Caco-2 (cell line): Measurements from ENCODE around the gene MT1A. TPM values are rescaled to one million over a fixed set of nuclear protein-coding genes. Genes with fewer than 3 reads are reported as not detected.
"Not testable (repeated sequence)": the region's sequence is repeated elsewhere in the genome, so short reads cannot be mapped to it uniquely, and the experiment has no call there.

Experiments used
- BruUV-seq: library from RNA; stranded (reverse); fragments of 400-500 nt; replicated peaks from 2 replicates; lab custom pipeline; 2021; lab: Mats Ljungman, UMichigan
- CTCF ChIA-PET: fragments of 300-600 bp; sonication (Branson Sonifier 250); formaldehyde crosslinking; loops from one replicate; lab custom pipeline; 2022; ENCODE audit warnings: antibody characterized with exemption; lab: Charles Lee
- POLR2A ChIA-PET: fragments of 300-600 bp; sonication (Branson Sonifier 250); formaldehyde crosslinking; loops from one replicate; lab custom pipeline; 2022; ENCODE audit warnings: antibody characterized with exemption; lab: Charles Lee
- DNase-seq, 2 experiments: peaks; one replicate each; pipeline versions ENCODE4 v3.0.0 to v3.0.0-alpha.2; 2020 to 2022
- H3K27me3 ChIP-seq: replicated peaks from 2 replicates; pipeline ENCODE4 v1.6.0; 2011; ENCODE audit warnings: low read length; ENCODE audit not compliant: control insufficient read depth, insufficient read depth
- H3K36me3 ChIP-seq: 2 replicates; pipeline ENCODE4 v1.5.1; 2011; ENCODE audit warnings: low read length; ENCODE audit not compliant: control insufficient read depth, insufficient read depth
- H3K4me1 ChIP-seq: fragments of 250-450 bp; sonication (Bioruptor Pico); 2 replicates; pipeline ENCODE4 v1.5.1; 2020; ENCODE audit warnings: mild to moderate bottlenecking
- H3K4me3 ChIP-seq: 2 replicates; pipeline ENCODE4 v1.5.1; 2011; ENCODE audit warnings: low read depth, mild to moderate bottlenecking, control low read depth, low read length
- H3K9me3 ChIP-seq: fragments of 250-450 bp; sonication (Bioruptor Pico); 2 replicates; pipeline ENCODE4 v1.5.1; 2020; ENCODE audit warnings: mild to moderate bottlenecking, moderate library complexity
- H3K27ac Mint-ChIP-seq: one replicate; pipeline ENCODE4 v1.8.0; 2022; ENCODE audit warnings: mixed read lengths; ENCODE audit not compliant: unreplicated experiment
- H3K27me3 Mint-ChIP-seq: one replicate; pipeline ENCODE4 v1.8.0; 2022; ENCODE audit warnings: mixed read lengths; ENCODE audit not compliant: insufficient read depth, unreplicated experiment
- H3K36me3 Mint-ChIP-seq: one replicate; pipeline ENCODE4 v1.8.0; 2022; ENCODE audit warnings: mild to moderate bottlenecking, mixed read lengths; ENCODE audit not compliant: insufficient read depth, unreplicated experiment
- H3K4me1 Mint-ChIP-seq: one replicate; pipeline ENCODE4 v1.8.0; 2022; ENCODE audit warnings: low read depth, mixed read lengths; ENCODE audit not compliant: unreplicated experiment
- H3K4me3 Mint-ChIP-seq: one replicate; pipeline ENCODE4 v1.8.0; 2022; ENCODE audit warnings: mild to moderate bottlenecking, moderate library complexity, mixed read lengths; ENCODE audit not compliant: unreplicated experiment
- H3K9me3 Mint-ChIP-seq: one replicate; pipeline ENCODE4 v1.8.0; 2022; ENCODE audit warnings: mixed read lengths; ENCODE audit not compliant: unreplicated experiment
- intact Hi-C: fragments of 100-400 bp; cut with micrococcal nuclease; formaldehyde crosslinking; loops from one replicate; pipeline ENCODE4 v1.10.0; 2022; ENCODE audit not compliant: unreplicated experiment
- total RNA-seq: library from RNA; stranded (reverse); gene quantifications from 2 replicates; pipeline ENCODE4 v1.2.3, GENCODE V29; 2022
- TF ChIP-seq, protein P1 (sequence below), 2 experiments: fragments of 200-600 bp in 1 of 2; IDR thresholded peaks; 1 replicate in 1 of 2; 2 replicates in 1 of 2; pipeline versions ENCODE4 v1.5.1 to v1.8.0; 2011 to 2022; ENCODE audit warnings: antibody characterized with exemption in 1 of 2, control low read depth in 1 of 2, inconsistent platforms in 1 of 2, low read depth in 1 of 2, low read length in 1 of 2, mild to moderate bottlenecking in 1 of 2, moderate library complexity in 1 of 2; ENCODE audit not compliant: insufficient read depth in 1 of 2, severe bottlenecking in 1 of 2, unreplicated experiment in 1 of 2

MT1A gene
- total RNA-seq, 1 experiment from 2014 or later: 2.5 TPM

DNA sequence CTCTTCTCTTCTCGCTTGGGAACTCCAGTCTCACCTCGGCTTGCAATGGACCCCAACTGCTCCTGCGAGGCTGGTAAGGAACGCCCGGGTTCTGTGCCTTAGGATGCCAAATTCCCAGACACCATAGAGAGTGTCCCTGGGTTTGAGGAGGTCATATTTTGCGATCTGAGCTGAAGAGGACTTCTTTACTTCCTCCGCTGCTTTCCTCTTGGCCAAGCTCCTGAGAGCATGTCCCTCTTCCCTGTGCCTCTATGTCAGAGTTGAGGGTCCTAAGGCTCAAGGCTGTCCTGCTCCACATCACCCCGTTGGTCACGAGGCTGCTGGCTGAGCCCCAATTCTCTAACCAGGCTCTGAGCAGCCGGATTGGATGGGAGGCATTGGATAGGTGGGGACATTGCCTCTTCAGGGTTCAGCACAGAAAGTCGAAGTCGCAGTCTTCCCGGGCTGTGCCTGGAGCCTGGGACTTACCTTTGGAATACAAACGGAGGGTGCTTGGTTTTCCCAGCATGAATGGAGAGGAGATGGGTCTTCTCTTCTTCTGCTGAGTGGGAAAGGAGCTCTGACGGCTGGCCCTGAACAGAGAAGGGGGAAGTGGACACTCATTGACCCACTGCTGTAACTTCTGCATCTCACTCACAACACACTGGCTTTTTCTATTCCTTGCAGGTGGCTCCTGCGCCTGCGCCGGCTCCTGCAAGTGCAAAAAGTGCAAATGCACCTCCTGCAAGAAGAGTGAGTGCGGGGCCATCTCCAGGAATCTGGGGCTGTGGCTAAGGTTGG, 31.6 kb downstream of the MT1A start:
- Mint-ChIP-seq H3K36me3 (no peaks in the 10 kb centered on the region), H3K27ac (no peak overlapping the region), H3K9me3 (no peaks in the 10 kb centered on the region), H3K27me3 (peaks cover 57% of the 10 kb centered on the region), H3K4me1 (no peaks in the 10 kb centered on the region), H3K4me3 (no peak overlapping the region)
- no peak for DNase-seq
- no peaks in the 10 kb centered on the region for H3K9me3 ChIP-seq
- H3K36me3 ChIP-seq: no peaks in the 10 kb centered on the region
- peaks cover 3% of the 10 kb centered on the region for H3K27me3 ChIP-seq
- POLR2A ChIA-PET: no interaction called here
- H3K4me3 ChIP-seq: no peak overlapping the region
- CTCF ChIA-PET: interaction anchor here (0.6 to 1.1 kb wide), 3 partner anchors 13 to 69 kb away, joined by 4 to 5 read pairs (median 4); no protein-coding TSS in a partner anchor
- peaks cover 7% of the 10 kb centered on the region for H3K4me1 ChIP-seq
- no TSS peak for BruUV-seq
- intact Hi-C loops: no loop called here
- TF ChIP-seq, protein P1, sequence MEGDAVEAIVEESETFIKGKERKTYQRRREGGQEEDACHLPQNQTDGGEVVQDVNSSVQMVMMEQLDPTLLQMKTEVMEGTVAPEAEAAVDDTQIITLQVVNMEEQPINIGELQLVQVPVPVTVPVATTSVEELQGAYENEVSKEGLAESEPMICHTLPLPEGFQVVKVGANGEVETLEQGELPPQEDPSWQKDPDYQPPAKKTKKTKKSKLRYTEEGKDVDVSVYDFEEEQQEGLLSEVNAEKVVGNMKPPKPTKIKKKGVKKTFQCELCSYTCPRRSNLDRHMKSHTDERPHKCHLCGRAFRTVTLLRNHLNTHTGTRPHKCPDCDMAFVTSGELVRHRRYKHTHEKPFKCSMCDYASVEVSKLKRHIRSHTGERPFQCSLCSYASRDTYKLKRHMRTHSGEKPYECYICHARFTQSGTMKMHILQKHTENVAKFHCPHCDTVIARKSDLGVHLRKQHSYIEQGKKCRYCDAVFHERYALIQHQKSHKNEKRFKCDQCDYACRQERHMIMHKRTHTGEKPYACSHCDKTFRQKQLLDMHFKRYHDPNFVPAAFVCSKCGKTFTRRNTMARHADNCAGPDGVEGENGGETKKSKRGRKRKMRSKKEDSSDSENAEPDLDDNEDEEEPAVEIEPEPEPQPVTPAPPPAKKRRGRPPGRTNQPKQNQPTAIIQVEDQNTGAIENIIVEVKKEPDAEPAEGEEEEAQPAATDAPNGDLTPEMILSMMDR (IDR thresholded peaks at IDR 0.05; ENCODE audit: insufficient read depth in 1 of 2, low read depth in 1 of 2, low read length in 1 of 2, severe bottlenecking in 1 of 2, unreplicated experiment in 1 of 2): no peak

DNA sequence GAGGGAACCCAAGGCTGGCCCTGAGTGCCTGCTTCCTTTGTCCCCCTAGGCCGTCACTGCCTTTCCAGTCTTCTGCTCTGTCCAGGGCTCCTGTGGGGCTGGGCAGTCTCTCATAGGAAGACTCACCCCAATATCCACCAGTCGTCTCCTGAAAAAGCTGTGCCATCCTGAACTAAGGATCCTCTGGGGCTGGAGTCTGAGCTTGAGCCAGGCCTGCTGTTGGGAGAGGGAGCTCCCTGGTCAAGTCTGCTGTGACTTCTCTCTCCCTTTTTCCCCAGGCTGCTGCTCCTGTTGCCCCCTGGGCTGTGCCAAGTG, 32.1 kb downstream of the MT1A start:
- intact Hi-C loops: no loop called here
- Mint-ChIP-seq H3K4me3 (no peak overlapping the region), H3K4me1 (no peaks in the 10 kb centered on the region), H3K36me3 (no peaks in the 10 kb centered on the region), H3K27me3 (peaks cover 54% of the 10 kb centered on the region), H3K9me3 (no peaks in the 10 kb centered on the region), H3K27ac (no peak overlapping the region)
- no TSS peak for BruUV-seq
- Histone ChIP-seq H3K36me3 (no peaks in the 10 kb centered on the region), H3K27me3 (peaks cover 3% of the 10 kb centered on the region), H3K4me3 (no peak overlapping the region), H3K4me1 (peaks cover 7% of the 10 kb centered on the region), H3K9me3 (no peaks in the 10 kb centered on the region)
- TF ChIP-seq, protein P1 (IDR thresholded peaks at IDR 0.05; ENCODE audit: insufficient read depth in 1 of 2, low read depth in 1 of 2, low read length in 1 of 2, severe bottlenecking in 1 of 2, unreplicated experiment in 1 of 2): no peak
- ChIA-PET CTCF (interaction anchor here (0.6 to 1.1 kb wide), 2 partner anchors 13 to 31 kb away, joined by 4 read pairs; no protein-coding TSS in a partner anchor), POLR2A (no interaction called here)
- DNase-seq: no peak

DNA sequence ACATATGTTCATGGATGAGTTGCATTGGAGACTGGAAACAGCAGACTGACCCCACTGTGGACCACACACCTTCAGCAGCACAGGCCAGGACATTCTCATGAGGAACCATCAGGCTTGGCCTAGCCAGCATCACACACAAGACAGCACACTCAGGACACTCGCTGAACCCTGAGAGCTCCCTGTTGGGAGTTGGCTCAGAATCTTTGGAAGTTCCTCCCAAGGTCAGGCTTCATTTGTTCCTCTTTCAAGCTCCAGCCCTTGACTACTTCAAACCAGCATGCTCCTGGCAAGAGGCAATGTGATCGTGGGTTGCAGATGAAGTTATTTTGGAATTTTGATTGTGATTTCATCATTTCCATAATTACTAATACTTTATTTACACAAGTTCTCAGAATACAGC, 33.2 kb downstream of the MT1A start:
- H3K36me3 Mint-ChIP-seq, H3K9me3 ChIP-seq, DNase-seq, intact Hi-C loops, H3K27ac Mint-ChIP-seq, H3K4me1 ChIP-seq, H3K4me3 Mint-ChIP-seq, H3K27me3 ChIP-seq, H3K9me3 Mint-ChIP-seq, H3K4me1 Mint-ChIP-seq, BruUV-seq, POLR2A ChIA-PET, H3K36me3 ChIP-seq, H3K4me3 ChIP-seq: not testable (repeated sequence)
- peaks cover 47% of the 10 kb centered on the region for H3K27me3 Mint-ChIP-seq
- CTCF ChIA-PET: interaction anchor here (1.0 to 3.2 kb wide), 2 partner anchors 30 to 68 kb away, joined by 3 to 22 read pairs; no protein-coding TSS in a partner anchor

DNA sequence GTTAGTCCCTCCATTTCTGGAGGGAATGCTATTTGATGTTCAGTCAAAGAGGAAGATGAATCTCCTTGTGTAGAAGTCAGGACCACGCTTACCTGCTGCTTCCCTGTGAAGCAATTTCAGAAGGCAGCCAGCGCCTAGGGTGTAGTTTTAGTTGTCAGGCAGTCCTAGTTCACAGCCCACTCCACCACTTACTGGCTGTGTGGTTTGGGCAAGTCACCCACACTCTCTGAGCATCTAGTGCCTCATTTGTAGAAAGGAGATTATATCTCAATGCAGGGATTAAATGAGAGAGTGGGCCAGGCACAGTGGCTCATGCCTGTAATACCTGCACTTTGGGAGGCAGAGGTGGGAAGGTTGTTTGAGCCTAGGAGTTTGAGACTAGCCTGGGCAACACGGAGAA, 33.7 kb downstream of the MT1A start:
- H3K27me3 Mint-ChIP-seq: peaks cover 47% of the 10 kb centered on the region
- H3K9me3 Mint-ChIP-seq, BruUV-seq, H3K4me3 ChIP-seq, H3K4me1 ChIP-seq, H3K36me3 ChIP-seq, H3K27me3 ChIP-seq, H3K36me3 Mint-ChIP-seq, H3K4me1 Mint-ChIP-seq, H3K27ac Mint-ChIP-seq, DNase-seq, POLR2A ChIA-PET, H3K9me3 ChIP-seq, H3K4me3 Mint-ChIP-seq, intact Hi-C loops: not testable (repeated sequence)
- CTCF ChIA-PET: interaction anchor here (1.0 to 3.2 kb wide), 2 partner anchors 29 to 68 kb away, joined by 3 to 22 read pairs; no protein-coding TSS in a partner anchor
